Naive B cell (primary cell): Measurements from ENCODE around the gene FAAH. TPM values are rescaled to one million over a fixed set of nuclear protein-coding genes. Genes with fewer than 3 reads are reported as not detected.
A peak's percentile ranks its signal among the peaks of the same experiment; 100 is the strongest.

ENCODE experiments used
- ATAC-seq, 2 donors: fragments of 150-1000 bp; cut with Tn5 transposase; 2 replicates each; pipeline ENCODE4 v1.10.0; 2021; ENCODE audit warnings: low read depth in 2 of 2, mild to moderate bottlenecking in 2 of 2, moderate library complexity in 2 of 2
- DNase-seq: peaks from one replicate; pipeline ENCODE4 v3.0.0; 2022
- H3K27ac Mint-ChIP-seq, 6 donors: one replicate each; pipeline ENCODE4 v1.8.0; 2020 to 2022; ENCODE audit warnings: mild to moderate bottlenecking in 6 of 6, mixed read lengths in 6 of 6, moderate library complexity in 5 of 6, inconsistent platforms in 2 of 6
- H3K27me3 Mint-ChIP-seq, 3 donors: one replicate each; pipeline ENCODE4 v1.8.0; 2021 to 2022; ENCODE audit warnings: mixed read lengths in 3 of 3, mild to moderate bottlenecking in 1 of 3
- H3K36me3 Mint-ChIP-seq, 2 donors: one replicate each; pipeline ENCODE4 v1.8.0; 2020 to 2022; ENCODE audit warnings: mixed read lengths in 2 of 2, inconsistent platforms in 1 of 2, mild to moderate bottlenecking in 1 of 2
- H3K4me1 Mint-ChIP-seq, 3 donors: one replicate each; pipeline ENCODE4 v1.8.0; 2020 to 2022; ENCODE audit warnings: mixed read lengths in 3 of 3, inconsistent platforms in 1 of 3, mild to moderate bottlenecking in 1 of 3, moderate library complexity in 1 of 3
- H3K4me3 Mint-ChIP-seq, 8 donors: one replicate each; pipeline ENCODE4 v1.8.0; 2020 to 2022; ENCODE audit warnings: mild to moderate bottlenecking in 8 of 8, mixed read lengths in 8 of 8, moderate library complexity in 8 of 8, inconsistent platforms in 2 of 8
- H3K9me3 Mint-ChIP-seq, 7 donors: one replicate each; pipeline ENCODE4 v1.8.0; 2020 to 2022; ENCODE audit warnings: mixed read lengths in 7 of 7, mild to moderate bottlenecking in 5 of 7, inconsistent platforms in 2 of 7, moderate library complexity in 1 of 7
- polyA plus RNA-seq, 6 donors: library from polyadenylated mRNA; unstranded; fragments of 300-500 nt; fragmentation: Illumina TruSeq; gene quantifications; one replicate each; pipeline ENCODE4 v1.2.3, GENCODE V29; 2021; ENCODE audit warnings: low read depth in 6 of 6

The FAAH gene
- polyA plus RNA-seq, 6 donors from 2014 or later: 0.34 to 1.4 (median 0.61) TPM; not detected in 3

DNA sequence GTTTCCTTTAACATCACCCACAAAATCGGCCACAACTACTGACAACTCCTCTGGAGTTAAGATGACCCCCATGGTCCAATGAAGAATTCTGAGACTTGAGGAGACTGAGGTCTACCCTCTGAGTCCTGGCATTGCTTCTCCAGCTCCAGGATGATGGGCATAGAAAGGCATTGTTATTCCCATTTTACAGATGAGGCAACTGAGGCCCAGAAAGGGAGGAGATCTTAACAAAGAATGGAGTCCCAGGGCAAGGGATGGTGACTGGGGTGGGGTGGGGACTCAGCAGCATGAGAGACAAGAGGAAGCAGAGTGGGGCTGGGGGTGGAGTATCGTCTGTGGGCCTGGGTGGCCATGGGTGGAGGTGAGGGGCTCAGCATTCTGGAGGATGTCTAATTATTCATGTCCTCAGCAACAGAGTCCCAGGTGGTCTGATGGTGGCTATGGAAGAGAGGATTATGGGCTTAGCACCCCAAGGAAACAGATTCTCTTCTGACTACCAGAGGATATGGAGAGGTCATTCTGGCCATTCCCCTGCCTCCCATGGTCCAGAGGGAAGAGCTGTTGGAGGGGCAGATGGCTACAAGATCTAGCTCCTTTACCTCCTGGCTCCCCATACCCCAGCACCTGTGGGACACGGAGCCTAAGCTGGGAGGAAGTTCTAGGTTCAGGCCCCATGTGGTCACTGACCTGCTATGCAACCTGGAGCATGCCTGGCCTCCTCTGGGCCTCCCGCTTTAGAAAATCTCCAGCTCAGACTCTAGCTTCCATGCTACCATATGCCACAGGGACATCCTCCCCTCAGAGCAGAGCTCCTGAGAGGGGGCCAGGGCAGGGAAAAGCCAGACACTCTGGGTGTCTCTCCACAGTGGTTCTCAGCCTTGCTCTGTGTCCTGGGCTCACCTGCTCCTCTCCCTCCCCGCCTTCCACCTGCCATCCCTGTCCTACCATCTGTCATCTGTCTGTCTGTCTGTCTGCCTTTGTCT is 58.1 kb downstream of the FAAH start:
- H3K4me3 Mint-ChIP-seq: no peak overlapping the region
- peaks cover 0 to 3% (median 0%) of the 10 kb centered on the region in 7 donors for H3K9me3 Mint-ChIP-seq
- H3K27ac Mint-ChIP-seq: no peak overlapping the region
- peaks cover 46 to 91% (median 85%) of the 10 kb centered on the region in 3 donors for H3K27me3 Mint-ChIP-seq
- H3K36me3 Mint-ChIP-seq: no peaks in the 10 kb centered on the region
- peaks cover 9 to 12% (median 9%) of the 10 kb centered on the region in 3 donors for H3K4me1 Mint-ChIP-seq
- ATAC-seq (no peak), DNase-seq (no peak)

GRCh38 chr1:46452931-46453325 is 58.8 kb downstream of the FAAH start:
- ATAC-seq: no peak
- H3K4me1 Mint-ChIP-seq: peaks cover 5 to 9% (median 8%) of the 10 kb centered on the region in 3 donors
- H3K4me3 Mint-ChIP-seq: no peak overlapping the region
- H3K27me3 Mint-ChIP-seq: peaks cover 41 to 84% (median 78%) of the 10 kb centered on the region in 3 donors
- DNase-seq: no peak
- no peak overlapping the region for H3K27ac Mint-ChIP-seq
- H3K9me3 Mint-ChIP-seq: peaks cover 0 to 3% (median 0%) of the 10 kb centered on the region in 7 donors
- no peaks in the 10 kb centered on the region for H3K36me3 Mint-ChIP-seq

GRCh38 chr1:46453449-46453848 is 59.3 kb downstream of the FAAH start:
- Mint-ChIP-seq H3K4me3 (no peak overlapping the region), H3K27me3 (peaks cover 38 to 80% (median 76%) of the 10 kb centered on the region in 3 donors), H3K4me1 (peaks cover 4 to 6% (median 4%) of the 10 kb centered on the region in 3 donors), H3K9me3 (peaks cover 0 to 3% (median 0%) of the 10 kb centered on the region in 7 donors), H3K36me3 (no peaks in the 10 kb centered on the region), H3K27ac (no peak overlapping the region)
- no peak for DNase-seq
- ATAC-seq: no peak

DNA sequence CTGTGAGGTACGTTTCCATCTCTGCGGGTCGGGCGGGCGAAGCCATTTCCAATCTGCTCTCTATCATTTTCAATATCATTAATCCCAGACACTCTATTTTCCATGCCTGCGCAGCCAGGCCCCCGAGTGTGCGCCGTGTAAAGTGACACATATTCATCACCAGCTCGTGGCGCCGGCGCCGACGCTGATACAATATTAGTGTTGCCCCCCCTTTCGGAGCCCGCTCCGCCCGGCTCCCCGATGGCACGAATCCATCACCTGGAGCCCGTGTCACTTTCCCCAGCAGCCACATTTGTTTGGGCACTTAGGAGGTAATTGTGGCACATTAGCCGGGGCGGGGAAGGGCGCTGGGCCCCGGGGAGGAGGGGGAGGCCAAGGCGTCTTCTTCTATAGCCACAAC is 61.8 kb downstream of the FAAH start:
- Mint-ChIP-seq H3K4me3 (no peak overlapping the region), H3K9me3 (no peaks in the 10 kb centered on the region), H3K27ac (peak overlapping the region in 1 of 6 donors; percentile 44), H3K4me1 (no peaks in the 10 kb centered on the region), H3K36me3 (no peaks in the 10 kb centered on the region), H3K27me3 (peaks cover 38 to 80% (median 77%) of the 10 kb centered on the region in 3 donors)
- ATAC-seq: no peak
- no peak for DNase-seq

DNA sequence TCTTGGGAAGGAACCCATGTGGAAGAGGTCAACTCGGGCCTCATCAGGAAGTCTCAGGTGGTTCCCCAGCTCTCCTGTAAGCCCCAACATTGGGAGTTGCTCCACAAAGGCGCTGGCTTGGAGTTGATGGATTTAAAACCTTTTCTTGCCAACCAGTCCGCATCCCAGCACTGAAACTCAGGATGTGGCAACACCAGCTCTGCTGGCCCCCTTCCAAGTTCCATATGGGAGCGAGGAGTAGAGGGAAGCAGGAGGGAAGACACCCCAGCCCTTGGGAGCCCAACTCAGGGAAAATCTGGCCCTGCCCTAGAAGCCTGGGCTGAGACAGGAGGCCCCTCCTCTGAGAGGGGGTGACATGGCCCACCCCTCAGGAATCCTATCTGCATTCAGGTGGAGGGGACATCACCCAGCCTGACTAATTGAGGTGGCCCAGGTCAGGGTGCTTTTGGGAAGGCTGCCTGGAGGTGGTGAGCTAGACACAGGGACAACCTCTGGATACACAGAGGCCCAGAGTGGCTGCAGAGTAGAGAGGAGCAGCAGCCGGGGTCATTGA is 62.4 kb downstream of the FAAH start:
- ATAC-seq (no peak), DNase-seq (no peak)
- Mint-ChIP-seq H3K4me3 (no peak overlapping the region), H3K27ac (no peak overlapping the region), H3K27me3 (peaks cover 38 to 80% (median 77%) of the 10 kb centered on the region in 3 donors), H3K9me3 (no peaks in the 10 kb centered on the region), H3K36me3 (no peaks in the 10 kb centered on the region), H3K4me1 (no peaks in the 10 kb centered on the region)

- ATAC-seq (no peak), DNase-seq (no peak)
- H3K27ac Mint-ChIP-seq: no peak overlapping the region
- peaks cover 32 to 78% (median 77%) of the 10 kb centered on the region in 3 donors for H3K27me3 Mint-ChIP-seq
- H3K36me3 Mint-ChIP-seq: no peaks in the 10 kb centered on the region
- no peak overlapping the region for H3K4me3 Mint-ChIP-seq
- H3K9me3 Mint-ChIP-seq: no peaks in the 10 kb centered on the region
- no peaks in the 10 kb centered on the region for H3K4me1 Mint-ChIP-seq
Measured at GRCh38 chr1:46457178-46457577, 63.1 kb downstream of the FAAH start.

GRCh38 chr1:46458190-46458589 is 64.1 kb downstream of the FAAH start:
- H3K27ac Mint-ChIP-seq: peak overlapping the region in 1 of 6 donors; percentile 57
- no peaks in the 10 kb centered on the region for H3K36me3 Mint-ChIP-seq
- H3K4me1 Mint-ChIP-seq: no peaks in the 10 kb centered on the region
- H3K9me3 Mint-ChIP-seq: no peaks in the 10 kb centered on the region
- peaks cover 35 to 78% (median 77%) of the 10 kb centered on the region in 3 donors for H3K27me3 Mint-ChIP-seq
- DNase-seq (no peak), ATAC-seq (no peak)
- H3K4me3 Mint-ChIP-seq: no peak overlapping the region

- H3K27ac Mint-ChIP-seq: no peak overlapping the region
- ATAC-seq (no peak), DNase-seq (no peak)
- H3K36me3 Mint-ChIP-seq: no peaks in the 10 kb centered on the region
- no peaks in the 10 kb centered on the region for H3K9me3 Mint-ChIP-seq
- H3K4me3 Mint-ChIP-seq: no peak overlapping the region
- H3K27me3 Mint-ChIP-seq: peaks cover 36 to 81% (median 76%) of the 10 kb centered on the region in 3 donors
- no peaks in the 10 kb centered on the region for H3K4me1 Mint-ChIP-seq
Measured at GRCh38 chr1:46458846-46459245, 64.7 kb downstream of the FAAH start.

- Mint-ChIP-seq H3K27ac (no peak overlapping the region), H3K4me3 (no peak overlapping the region), H3K4me1 (no peaks in the 10 kb centered on the region), H3K27me3 (peaks cover 38 to 82% (median 76%) of the 10 kb centered on the region in 3 donors), H3K9me3 (no peaks in the 10 kb centered on the region), H3K36me3 (no peaks in the 10 kb centered on the region)
- DNase-seq (no peak), ATAC-seq (no peak)
Measured at GRCh38 chr1:46459315-46459714, 65.2 kb downstream of the FAAH start.

- H3K27me3 Mint-ChIP-seq: peaks cover 42 to 81% (median 78%) of the 10 kb centered on the region in 3 donors
- DNase-seq: no peak
- peaks cover 4 to 5% (median 5%) of the 10 kb centered on the region in 3 donors for H3K4me1 Mint-ChIP-seq
- H3K4me3 Mint-ChIP-seq: no peak overlapping the region
- no peak for ATAC-seq
- peak overlapping the region in 1 of 6 donors; percentile 5 for H3K27ac Mint-ChIP-seq
- no peaks in the 10 kb centered on the region for H3K36me3 Mint-ChIP-seq
- no peaks in the 10 kb centered on the region for H3K9me3 Mint-ChIP-seq
Measured at GRCh38 chr1:46461017-46461808, 67.1 kb downstream of the FAAH start.

DNA sequence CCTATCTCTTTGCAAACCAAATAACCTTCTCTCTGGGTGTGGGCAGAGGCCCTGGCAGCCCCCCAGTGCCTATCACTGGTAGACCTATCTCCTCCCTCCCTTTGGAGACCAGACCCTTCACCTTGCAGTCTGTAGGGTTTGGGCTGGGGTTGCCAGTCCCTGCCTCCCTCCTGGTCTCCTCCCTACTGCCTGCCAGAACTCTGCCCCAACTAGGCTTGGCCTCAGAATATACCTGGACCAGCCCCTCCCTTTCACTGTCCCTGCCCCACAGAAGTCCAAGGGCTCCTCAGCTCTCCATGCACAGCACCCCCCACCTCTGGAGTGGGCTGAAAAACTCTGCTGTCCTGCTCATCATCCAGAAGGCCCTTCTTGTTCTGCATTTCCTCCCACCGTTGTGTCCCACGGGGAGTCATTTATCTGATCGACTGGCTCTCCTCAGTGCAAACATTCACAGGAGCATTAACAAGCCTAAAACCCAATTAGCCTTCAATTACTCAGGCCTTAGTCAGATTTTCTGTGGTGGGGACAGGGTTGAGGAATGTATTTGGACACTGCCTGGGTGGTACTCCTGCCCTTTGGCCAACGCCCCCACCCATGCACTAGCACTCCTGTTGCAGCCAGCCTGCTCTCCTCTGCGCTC is 67.8 kb downstream of the FAAH start:
- no peaks in the 10 kb centered on the region for H3K9me3 Mint-ChIP-seq
- DNase-seq (no peak), ATAC-seq (no peak)
- no peaks in the 10 kb centered on the region for H3K36me3 Mint-ChIP-seq
- peaks cover 4 to 9% (median 8%) of the 10 kb centered on the region in 3 donors for H3K4me1 Mint-ChIP-seq
- H3K27me3 Mint-ChIP-seq: peaks cover 45 to 84% (median 79%) of the 10 kb centered on the region in 3 donors
- no peak overlapping the region for H3K27ac Mint-ChIP-seq
- H3K4me3 Mint-ChIP-seq: no peak overlapping the region
